ENCODE results near the gene SMIM38. TPM values are rescaled to one million over a fixed set of nuclear protein-coding genes. Genes with fewer than 3 reads are reported as not detected.
"Not testable (repeated sequence)": the region's sequence is repeated elsewhere in the genome, so short reads cannot be mapped to it uniquely, and the experiment has no call there.

Gene SMIM38
- total RNA-seq, 2 donors from 2014 or later = 0.18 TPM; not detected in 1

DNA sequence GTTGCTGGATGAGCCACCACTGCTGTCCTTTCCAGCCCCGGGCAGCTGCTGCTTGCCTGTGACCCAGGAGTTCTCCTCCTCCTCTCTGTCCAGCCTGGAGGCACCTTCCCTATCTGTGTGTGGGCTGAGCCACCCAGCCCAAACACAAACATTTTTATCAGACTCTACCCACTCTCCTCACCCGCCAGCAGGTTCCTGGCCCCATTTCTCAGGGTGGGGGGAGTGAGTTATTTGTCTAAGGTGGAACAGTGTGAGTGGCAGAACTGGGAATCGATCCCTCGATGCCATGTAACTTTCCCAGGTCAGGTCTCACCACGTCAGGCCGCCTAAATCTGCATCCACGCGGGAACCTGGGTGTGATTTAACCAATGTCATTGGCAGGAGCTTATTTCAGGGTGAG lies 20.8 kb upstream of the SMIM38 start:
- intact Hi-C loops (cut with DNase I) = loop anchor here in 1 of 2 donors (5.0 kb wide), 1 partner anchor 77 kb away; no protein-coding TSS in a partner anchor
- ATAC-seq (no peak), DNase-seq (no peak)

GRCh38 chr11:69135420-69136363 lies 20.0 kb upstream of the SMIM38 start:
- intact Hi-C loops (cut with DNase I) = no loop called here
- no peak for ATAC-seq
- no peak for DNase-seq

DNA sequence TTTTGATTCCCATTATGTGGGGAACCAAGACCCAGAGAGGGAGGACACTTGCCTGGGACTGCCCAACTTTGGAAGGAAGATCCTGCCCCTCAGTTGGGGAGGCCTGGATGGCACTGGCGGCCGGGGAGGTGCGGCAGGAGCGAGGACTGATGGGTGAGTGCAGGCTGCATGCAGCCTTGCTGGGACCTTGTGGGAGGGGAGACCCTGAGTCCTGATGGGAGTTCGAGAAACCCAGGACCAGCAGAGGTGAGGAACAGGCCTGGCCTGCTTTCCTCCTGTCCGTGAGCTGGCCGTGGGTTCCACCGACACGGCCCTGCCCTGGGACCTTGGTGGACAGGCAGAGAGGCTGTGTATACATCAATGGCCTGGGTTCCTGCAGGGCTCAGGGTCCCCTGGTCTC lies 19.3 kb upstream of the SMIM38 start:
- intact Hi-C loops (cut with DNase I) = no loop called here
- no peak for ATAC-seq
- DNase-seq = no peak

DNA sequence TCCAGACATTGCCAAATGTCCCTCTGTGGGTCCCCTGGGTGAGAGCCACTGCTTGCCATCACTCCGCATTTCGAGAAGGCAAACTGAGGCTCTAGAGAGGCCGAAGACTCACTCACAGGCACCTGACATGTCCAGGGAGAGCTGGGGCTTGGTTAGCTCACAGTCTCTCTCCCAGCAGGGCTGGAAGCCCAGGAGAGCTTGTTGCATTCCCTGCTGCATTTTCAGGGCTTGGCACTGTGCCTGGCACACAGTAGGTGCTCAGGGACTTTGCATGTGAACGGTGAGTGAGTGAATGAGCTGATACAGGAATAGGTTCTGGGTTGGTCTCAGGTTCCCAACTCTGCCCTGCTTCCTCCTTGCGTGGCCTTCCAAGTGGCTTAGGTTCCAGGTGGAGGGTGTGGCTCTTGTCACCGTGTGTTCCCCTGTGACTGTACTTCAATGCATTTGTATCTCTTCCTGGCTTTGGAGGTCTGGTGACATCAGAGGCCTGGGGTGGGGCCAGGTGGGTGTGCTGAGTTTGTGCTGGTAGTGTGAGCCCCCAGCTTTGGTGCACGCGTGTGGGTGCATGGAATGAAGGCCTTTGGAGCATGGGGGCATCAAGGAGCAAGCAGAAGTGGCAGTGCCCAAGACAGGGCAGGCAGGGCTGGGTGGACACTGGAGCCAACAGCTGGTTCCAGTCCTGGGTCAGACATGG lies 18.4 kb upstream of the SMIM38 start:
- DNase-seq (no peak), ATAC-seq (no peak)
- intact Hi-C loops (cut with DNase I) = no loop called here

GRCh38 chr11:69138265-69138664 lies 17.5 kb upstream of the SMIM38 start:
- intact Hi-C loops (cut with DNase I) = no loop called here
- ATAC-seq = peak in 1 of 2 donors; percentile 50

GRCh38 chr11:69140161-69140560 lies 15.6 kb upstream of the SMIM38 start:
- ATAC-seq; DNase-seq; intact Hi-C loops (cut with DNase I): not testable (repeated sequence)

More at GRCh38 chr11:69138265-69138664, 17.5 kb upstream of the SMIM38 start:
- DNase-seq = no peak

- ATAC-seq = no peak
- no peak for DNase-seq
- intact Hi-C loops (cut with DNase I) = no loop called here
Measured at GRCh38 chr11:69140635-69141034, 15.1 kb upstream of the SMIM38 start.

DNA sequence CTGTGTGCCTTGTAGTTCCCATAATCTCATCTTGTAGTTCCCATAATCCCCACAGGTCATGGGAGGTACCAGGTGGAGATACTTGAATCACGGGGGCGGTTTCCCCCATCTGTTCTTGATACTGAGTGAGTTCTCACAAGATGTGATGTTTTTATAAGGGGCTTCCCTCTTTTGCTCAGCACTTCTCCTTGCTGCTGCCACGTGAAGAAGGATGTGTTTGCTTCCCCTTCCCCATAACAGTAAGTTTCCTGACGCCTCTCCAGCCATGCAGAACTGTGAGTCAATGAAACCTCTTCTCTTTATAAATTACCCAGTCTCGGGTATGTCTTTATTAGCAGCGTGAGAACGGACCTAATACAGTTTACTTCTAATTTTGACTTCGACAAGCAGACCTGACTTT lies 14.0 kb upstream of the SMIM38 start:
- ATAC-seq (no peak), DNase-seq (no peak)
- intact Hi-C loops (cut with DNase I) = no loop called here

GRCh38 chr11:69142895-69143294 lies 12.8 kb upstream of the SMIM38 start:
- no peak for DNase-seq
- ATAC-seq = no peak
- intact Hi-C loops (cut with DNase I) = no loop called here

DNA sequence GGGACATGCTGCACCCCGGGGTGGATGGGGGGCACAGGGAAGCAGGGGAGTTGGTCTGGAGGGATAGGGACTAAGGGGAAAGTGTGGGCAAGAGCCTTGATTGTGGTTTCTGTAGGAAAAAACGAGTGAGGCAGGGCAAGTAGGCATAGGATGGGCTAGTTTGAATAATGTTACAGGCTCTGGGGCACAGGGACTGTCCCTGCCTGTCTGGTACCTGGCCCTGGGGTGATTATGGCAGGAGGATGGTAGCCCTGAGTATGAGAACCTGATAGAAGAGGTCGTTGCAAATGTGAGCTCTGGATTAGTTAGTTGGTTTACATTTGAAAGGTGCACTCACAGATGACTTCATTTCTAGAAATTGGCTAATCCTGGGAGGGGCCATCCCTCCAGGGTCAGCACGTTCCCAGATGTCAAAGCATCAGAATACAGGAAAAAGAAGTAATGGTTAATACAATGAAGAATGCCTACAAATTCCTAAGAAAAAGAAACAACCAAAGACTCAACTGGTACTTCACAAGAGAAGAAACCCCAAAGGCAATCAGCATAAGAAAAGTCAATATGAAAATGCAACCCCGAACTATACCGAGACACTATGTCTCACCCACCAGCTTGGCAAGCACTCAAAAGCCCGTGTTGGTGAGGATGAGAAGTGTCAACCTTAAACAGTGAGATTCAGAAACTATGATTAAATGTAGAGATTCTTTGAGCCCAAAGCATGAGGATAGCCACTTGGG lies 11.3 kb upstream of the SMIM38 start:
- intact Hi-C loops (cut with DNase I) = no loop called here
- ATAC-seq (no peak), DNase-seq (no peak)

GRCh38 chr11:69145050-69145380 lies 10.7 kb upstream of the SMIM38 start:
- ATAC-seq (no peak), DNase-seq (no peak)
- intact Hi-C loops (cut with DNase I) = no loop called here

GRCh38 chr11:69148377-69148762 lies 7.4 kb upstream of the SMIM38 start:
- ATAC-seq (no peak), DNase-seq (no peak)
- intact Hi-C loops (cut with DNase I) = no loop called here

DNA sequence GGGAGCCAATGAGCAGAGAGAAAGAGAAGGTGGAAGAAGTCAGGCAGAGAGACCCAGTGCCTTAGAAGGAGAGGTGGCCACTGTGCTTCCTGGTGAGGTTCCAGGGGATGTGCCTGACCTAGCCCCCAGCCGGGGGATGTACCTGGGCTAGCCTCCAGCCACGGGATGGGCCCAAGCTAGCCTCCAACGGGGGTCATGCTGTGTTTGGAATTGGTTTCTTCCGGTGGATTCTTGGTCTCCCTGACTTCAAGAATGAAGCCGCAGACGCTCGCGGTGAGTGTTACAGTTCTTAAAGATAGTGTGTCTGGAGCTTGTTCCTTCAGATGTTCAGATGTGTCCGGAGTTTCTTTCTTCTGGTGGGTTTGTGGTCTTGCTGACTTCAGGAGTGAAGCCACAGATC lies 6.9 kb upstream of the SMIM38 start:
- intact Hi-C loops (cut with DNase I) = no loop called here
- ATAC-seq (no peak), DNase-seq (no peak)

- ATAC-seq; DNase-seq; intact Hi-C loops (cut with DNase I): not testable (repeated sequence)
Measured at GRCh38 chr11:69149338-69150045, 6.2 kb upstream of the SMIM38 start.

GRCh38 chr11:69150175-69150574 lies 5.6 kb upstream of the SMIM38 start:
- DNase-seq (no peak), ATAC-seq (no peak)
- intact Hi-C loops (cut with DNase I) = no loop called here

GRCh38 chr11:69151836-69152235 lies 3.9 kb upstream of the SMIM38 start:
- DNase-seq = no peak
- no peak for ATAC-seq
- intact Hi-C loops (cut with DNase I) = no loop called here

GRCh38 chr11:69152733-69153421 lies 2.9 kb upstream of the SMIM38 start:
- intact Hi-C loops (cut with DNase I) = no loop called here
- ATAC-seq (no peak), DNase-seq (no peak)

- intact Hi-C loops (cut with DNase I) = no loop called here
- DNase-seq (no peak), ATAC-seq (no peak)
Measured at GRCh38 chr11:69153661-69154060, 2.1 kb upstream of the SMIM38 start.

Data from left cardiac atrium (tissue), 4 donors.